GM12864 (cell line): ENCODE data around the gene PDIA2.
A peak's percentile ranks its signal among the peaks of the same experiment; 100 is the strongest.

Experiments
- DNase-seq: peaks from one replicate; pipeline ENCODE4 v3.0.0-alpha.2; 2011; ENCODE audit warnings: low read depth
- H3K4me3 ChIP-seq: 2 replicates; pipeline ENCODE4 v1.5.1; 2011; ENCODE audit warnings: mild to moderate bottlenecking, low read depth, low read length, control low read depth
- CTCF ChIP-seq: IDR thresholded peaks from 2 replicates; pipeline ENCODE4 v1.5.1; 2011; ENCODE audit warnings: low read depth, mild to moderate bottlenecking, moderate library complexity, low read length, control low read depth, inconsistent platforms; ENCODE audit errors: missing control alignments

Gene PDIA2

GRCh38 chr16:281660-282255 lies 1.2 kb upstream of the PDIA2 start:
- H3K4me3 ChIP-seq = no peak overlapping the region
- no peak for TF ChIP-seq CTCF
- DNase-seq = no peak

GRCh38 chr16:282491-282890 lies 473 bp upstream of the PDIA2 start:
- no peak overlapping the region for H3K4me3 ChIP-seq
- no peak for TF ChIP-seq CTCF
- DNase-seq = no peak

GRCh38 chr16:284204-285120 lies 1.5 kb downstream of the PDIA2 start:
- no peak for DNase-seq
- H3K4me3 ChIP-seq = no peak overlapping the region
- TF ChIP-seq CTCF = no peak

- H3K4me3 ChIP-seq = no peak overlapping the region
- no peak for TF ChIP-seq CTCF
- no peak for DNase-seq
Measured at GRCh38 chr16:285146-286055, 2.4 kb downstream of the PDIA2 start.

GRCh38 chr16:286491-287297 lies 3.7 kb downstream of the PDIA2 start:
- DNase-seq = no peak
- no peak for TF ChIP-seq CTCF
- no peak overlapping the region for H3K4me3 ChIP-seq

GRCh38 chr16:287298-287811 lies 4.4 kb downstream of the PDIA2 start:
- no peak for DNase-seq
- H3K4me3 ChIP-seq = no peak overlapping the region
- peak; percentile 38 for TF ChIP-seq CTCF
